ENCODE measurements around the gene VCL.

Gene VCL

GRCh38 chr10:74079028-74079935 lies 81.4 kb downstream of the VCL start:
- no peak for DNase-seq (ENCODE audit: extremely low read depth, low read depth)
- TF ChIP-seq CTCF (IDR thresholded peaks at IDR 0.05; ENCODE audit: low read depth, low read length): no peak

GRCh38 chr10:74079936-74080590 lies 82.1 kb downstream of the VCL start:
- no peak for TF ChIP-seq CTCF (IDR thresholded peaks at IDR 0.05; ENCODE audit: low read depth, low read length)

GRCh38 chr10:74081192-74081803 lies 83.4 kb downstream of the VCL start:
- TF ChIP-seq CTCF (IDR thresholded peaks at IDR 0.05; ENCODE audit: low read depth, low read length): peak; percentile 77
- no peak for DNase-seq (ENCODE audit: extremely low read depth, low read depth)

More at GRCh38 chr10:74079936-74080590, 82.1 kb downstream of the VCL start:
- DNase-seq (ENCODE audit: extremely low read depth, low read depth): no peak

- DNase-seq (ENCODE audit: extremely low read depth, low read depth): no peak
- no peak for TF ChIP-seq CTCF (IDR thresholded peaks at IDR 0.05; ENCODE audit: low read depth, low read length)
Observed at GRCh38 chr10:74081941-74082718, 84.2 kb downstream of the VCL start.

- TF ChIP-seq CTCF (IDR thresholded peaks at IDR 0.05; ENCODE audit: low read depth, low read length): no peak
- DNase-seq (ENCODE audit: extremely low read depth, low read depth): no peak
Observed at GRCh38 chr10:74083304-74083703, 85.4 kb downstream of the VCL start.

- DNase-seq (ENCODE audit: extremely low read depth, low read depth): no peak
- TF ChIP-seq CTCF (IDR thresholded peaks at IDR 0.05; ENCODE audit: low read depth, low read length): no peak
Observed at GRCh38 chr10:74084955-74085354, 87.0 kb downstream of the VCL start.
